ENCODE results near the gene AQP2.

GRCh38 chr12:49932533-49933130 is 17.9 kb upstream of the AQP2 start:
- no peak for TF ChIP-seq EZH2 (IDR thresholded peaks at IDR 0.05)
- no peak for TF ChIP-seq MAX (IDR thresholded peaks at IDR 0.05)
- TF ChIP-seq CTCF (IDR thresholded peaks at IDR 0.05 in 2 of 3, conservative IDR thresholded peaks at IDR 0.05 in 1 of 3; ENCODE audit: borderline replicate concordance in 1 of 3, insufficient read depth in 1 of 3, low read depth in 2 of 3, low read length in 2 of 3), result no peak

Measured in HCT116 (cell line).